ENCODE results near the gene TFAP2E. TPM values are rescaled to one million over a fixed set of nuclear protein-coding genes. Genes with fewer than 3 reads are reported as not detected.

The TFAP2E gene
- total RNA-seq, 1 experiment from 2014 or later = 6.1 TPM

DNA sequence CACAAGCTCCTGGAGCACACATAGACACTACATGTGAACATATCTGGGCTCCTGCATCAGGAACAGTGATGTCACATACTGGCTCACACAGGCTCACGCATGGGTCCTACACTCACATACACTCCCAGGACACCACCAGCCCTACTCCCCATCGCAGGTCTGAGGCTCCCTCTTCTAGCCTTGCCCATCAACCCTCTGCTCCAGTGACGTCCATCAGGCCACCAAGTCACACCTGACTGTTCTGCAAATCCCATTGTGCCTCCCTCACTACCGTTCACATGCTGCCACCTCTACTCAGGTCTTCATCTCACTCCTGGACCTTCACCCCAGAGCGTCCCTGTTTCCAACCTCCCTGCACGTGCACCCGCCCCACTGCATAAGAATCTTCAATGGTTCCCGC lies 18.1 kb downstream of the TFAP2E start:
- H3K27ac ChIP-seq (ENCODE audit: low read depth, low read length) = no peak overlapping the region
- no peak overlapping the region for H3K9ac ChIP-seq (ENCODE audit: low read length)
- ATAC-seq (no peak), DNase-seq (ENCODE audit: low read depth, low spot score) (no peak)
- H3K4me3 ChIP-seq (replicated peaks in 1 of 2; ENCODE audit: low read depth in 1 of 2, low read length in 2 of 2) = no peak overlapping the region
- intact Hi-C loops (cut with micrococcal nuclease) = no loop called here
- H3K4me1 ChIP-seq (ENCODE audit: control insufficient read depth in 1 of 2, insufficient read depth in 2 of 2, low read length in 2 of 2) = no peaks in the 10 kb centered on the region
- TF ChIP-seq, protein P1, sequence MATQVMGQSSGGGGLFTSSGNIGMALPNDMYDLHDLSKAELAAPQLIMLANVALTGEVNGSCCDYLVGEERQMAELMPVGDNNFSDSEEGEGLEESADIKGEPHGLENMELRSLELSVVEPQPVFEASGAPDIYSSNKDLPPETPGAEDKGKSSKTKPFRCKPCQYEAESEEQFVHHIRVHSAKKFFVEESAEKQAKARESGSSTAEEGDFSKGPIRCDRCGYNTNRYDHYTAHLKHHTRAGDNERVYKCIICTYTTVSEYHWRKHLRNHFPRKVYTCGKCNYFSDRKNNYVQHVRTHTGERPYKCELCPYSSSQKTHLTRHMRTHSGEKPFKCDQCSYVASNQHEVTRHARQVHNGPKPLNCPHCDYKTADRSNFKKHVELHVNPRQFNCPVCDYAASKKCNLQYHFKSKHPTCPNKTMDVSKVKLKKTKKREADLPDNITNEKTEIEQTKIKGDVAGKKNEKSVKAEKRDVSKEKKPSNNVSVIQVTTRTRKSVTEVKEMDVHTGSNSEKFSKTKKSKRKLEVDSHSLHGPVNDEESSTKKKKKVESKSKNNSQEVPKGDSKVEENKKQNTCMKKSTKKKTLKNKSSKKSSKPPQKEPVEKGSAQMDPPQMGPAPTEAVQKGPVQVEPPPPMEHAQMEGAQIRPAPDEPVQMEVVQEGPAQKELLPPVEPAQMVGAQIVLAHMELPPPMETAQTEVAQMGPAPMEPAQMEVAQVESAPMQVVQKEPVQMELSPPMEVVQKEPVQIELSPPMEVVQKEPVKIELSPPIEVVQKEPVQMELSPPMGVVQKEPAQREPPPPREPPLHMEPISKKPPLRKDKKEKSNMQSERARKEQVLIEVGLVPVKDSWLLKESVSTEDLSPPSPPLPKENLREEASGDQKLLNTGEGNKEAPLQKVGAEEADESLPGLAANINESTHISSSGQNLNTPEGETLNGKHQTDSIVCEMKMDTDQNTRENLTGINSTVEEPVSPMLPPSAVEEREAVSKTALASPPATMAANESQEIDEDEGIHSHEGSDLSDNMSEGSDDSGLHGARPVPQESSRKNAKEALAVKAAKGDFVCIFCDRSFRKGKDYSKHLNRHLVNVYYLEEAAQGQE (IDR thresholded peaks at IDR 0.05; ENCODE audit: low read depth) = no peak
- TF ChIP-seq SRF (IDR thresholded peaks at IDR 0.05; ENCODE audit: low read depth) = no peak
- no peak for TF ChIP-seq CEBPB (IDR thresholded peaks at IDR 0.05; ENCODE audit: low read depth)
- no peak for TF ChIP-seq RAD21 (IDR thresholded peaks at IDR 0.05; ENCODE audit: low read depth)
- TF ChIP-seq EZH2phosphoT487 (IDR thresholded peaks at IDR 0.05; ENCODE audit: borderline replicate concordance) = no peak
- no peaks in the 10 kb centered on the region for H3K9me2 ChIP-seq (ENCODE audit: insufficient read depth)
- ChIA-PET CTCF (no interaction called here), RAD21 (ENCODE audit: low non-redundant PET in 1 of 2, low total read pairs in 2 of 2, uncharacterized antibody in 2 of 2, unreplicated experiment in 2 of 2) (no interaction called here), POLR2A (no interaction called here)
- BruUV-seq (replicated peaks) = no TSS peak
- no peaks in the 10 kb centered on the region for H3K9me3 ChIP-seq (ENCODE audit: control insufficient read depth in 1 of 2, insufficient read depth in 1 of 2, low read depth in 1 of 2, low read length in 2 of 2)
- no peak overlapping the region for H3K4me2 ChIP-seq (ENCODE audit: low read length)
- no peaks in the 10 kb centered on the region for H3K27me3 ChIP-seq (ENCODE audit: insufficient read depth, low read length)
- H3K79me2 ChIP-seq (ENCODE audit: insufficient read depth, low read length) = no peaks in the 10 kb centered on the region
- H2AFZ ChIP-seq (ENCODE audit: low read depth, low read length, poor library complexity, severe bottlenecking) = no peak overlapping the region
- peaks cover 0 to 8% of the 10 kb centered on the region in 2 experiments; a peak in 2 of 4 replicates for H3K36me3 ChIP-seq (ENCODE audit: control insufficient read depth in 1 of 2, insufficient read depth in 2 of 2, low read length in 2 of 2)
- H4K20me1 ChIP-seq (ENCODE audit: insufficient read depth) = no peaks in the 10 kb centered on the region

All from HCT116 (cell line).